ENCODE measurements around the gene MRPL36. TPM values are rescaled to one million over a fixed set of nuclear protein-coding genes. Genes with fewer than 3 reads are reported as not detected.
A peak's percentile ranks its signal among the peaks of the same experiment; 100 is the strongest.

Gene MRPL36
- total RNA-seq, 1 experiment from 2014 or later = 61.2 TPM

DNA sequence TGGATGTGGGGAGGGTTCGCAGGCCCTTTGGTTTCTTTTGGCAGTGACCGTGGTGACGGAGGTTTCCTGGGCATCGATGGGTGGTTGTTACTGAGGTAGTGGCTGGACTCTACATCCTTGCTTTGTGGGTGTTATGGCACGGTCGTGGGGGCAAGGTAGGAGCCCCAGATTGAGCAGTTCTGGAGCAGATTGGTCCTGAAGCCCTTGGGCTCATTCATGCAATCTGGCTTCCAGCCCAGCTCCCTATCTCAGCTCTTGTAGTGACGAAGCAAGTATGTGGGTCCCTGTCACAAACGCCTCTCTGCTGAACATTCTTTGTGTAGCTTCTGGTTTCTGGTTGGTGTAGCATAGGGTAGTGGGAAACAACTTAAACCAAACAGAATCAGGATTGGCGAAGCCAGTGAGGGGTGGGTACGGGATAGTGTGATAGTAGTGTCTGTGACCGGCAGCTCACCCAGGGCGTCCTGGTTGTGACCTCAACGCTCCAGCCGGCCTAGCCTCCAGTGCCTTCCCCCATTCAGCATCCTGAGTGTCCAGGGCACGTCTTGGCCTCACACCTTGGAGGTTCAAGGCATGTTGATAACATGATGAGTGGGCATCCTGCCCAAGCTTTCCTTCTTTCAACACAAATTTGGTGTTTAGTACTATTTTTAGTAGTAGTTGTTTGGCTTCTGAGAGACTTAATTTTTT, 4.5 kb upstream of the MRPL36 start:
- no peak for TF ChIP-seq GABPB1 (CRISPR knock-in tag; IDR thresholded peaks at IDR 0.05)
- no peaks in the 10 kb centered on the region for H3K9me3 Mint-ChIP-seq
- DNase-seq (ENCODE audit: low spot score) = no peak
- H3K27me3 Mint-ChIP-seq (ENCODE audit: low read depth) = no peaks in the 10 kb centered on the region
- H3K36me3 Mint-ChIP-seq = peaks cover 55% of the 10 kb centered on the region
- peaks cover 13% of the 10 kb centered on the region for H3K4me1 Mint-ChIP-seq
- ATAC-seq = no peak
- no peak overlapping the region for H3K27ac Mint-ChIP-seq
- no peak overlapping the region for H3K4me3 Mint-ChIP-seq
- ChIA-PET CTCF (no interaction called here), POLR2A (interaction anchor here (1.0 kb wide), 1 partner anchor 23 kb away, joined by 4 read pairs; no protein-coding TSS in a partner anchor)

DNA sequence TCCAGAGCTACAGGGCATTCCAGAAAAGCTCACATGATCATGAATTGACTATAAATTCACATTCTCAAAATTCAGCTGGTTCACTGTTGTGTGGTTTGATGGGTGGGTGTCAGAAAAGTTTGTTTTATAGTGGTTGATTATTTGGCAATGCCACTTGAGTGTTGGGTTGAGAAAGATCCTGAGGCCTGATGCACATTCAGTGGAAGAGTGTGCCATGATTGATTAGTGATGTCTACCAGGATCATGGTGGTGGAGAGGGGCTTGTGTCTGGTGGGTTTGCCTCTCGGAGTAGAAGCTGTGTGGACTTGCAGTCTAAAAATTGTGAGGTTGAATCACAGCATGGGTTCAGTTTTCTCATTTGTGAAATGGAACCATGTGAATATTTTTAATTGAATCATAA, 3.6 kb upstream of the MRPL36 start:
- Mint-ChIP-seq H3K27me3 (ENCODE audit: low read depth) (no peaks in the 10 kb centered on the region), H3K36me3 (peaks cover 57% of the 10 kb centered on the region), H3K27ac (peak overlapping the region; percentile 31), H3K4me1 (peaks cover 17% of the 10 kb centered on the region), H3K4me3 (peak overlapping the region; percentile 36), H3K9me3 (no peaks in the 10 kb centered on the region)
- ATAC-seq (no peak), DNase-seq (ENCODE audit: low spot score) (no peak)
- CTCF ChIA-PET = no interaction called here
- TF ChIP-seq NFATC4 (CRISPR knock-in tag; IDR thresholded peaks at IDR 0.05) (no peak), ETV6 (CRISPR knock-in tag; IDR thresholded peaks at IDR 0.05) (no peak)
- TF ChIP-seq, protein P1, sequence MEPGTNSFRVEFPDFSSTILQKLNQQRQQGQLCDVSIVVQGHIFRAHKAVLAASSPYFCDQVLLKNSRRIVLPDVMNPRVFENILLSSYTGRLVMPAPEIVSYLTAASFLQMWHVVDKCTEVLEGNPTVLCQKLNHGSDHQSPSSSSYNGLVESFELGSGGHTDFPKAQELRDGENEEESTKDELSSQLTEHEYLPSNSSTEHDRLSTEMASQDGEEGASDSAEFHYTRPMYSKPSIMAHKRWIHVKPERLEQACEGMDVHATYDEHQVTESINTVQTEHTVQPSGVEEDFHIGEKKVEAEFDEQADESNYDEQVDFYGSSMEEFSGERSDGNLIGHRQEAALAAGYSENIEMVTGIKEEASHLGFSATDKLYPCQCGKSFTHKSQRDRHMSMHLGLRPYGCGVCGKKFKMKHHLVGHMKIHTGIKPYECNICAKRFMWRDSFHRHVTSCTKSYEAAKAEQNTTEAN (CRISPR knock-in tag; IDR thresholded peaks at IDR 0.05) = no peak
- TF ChIP-seq, protein P2, sequence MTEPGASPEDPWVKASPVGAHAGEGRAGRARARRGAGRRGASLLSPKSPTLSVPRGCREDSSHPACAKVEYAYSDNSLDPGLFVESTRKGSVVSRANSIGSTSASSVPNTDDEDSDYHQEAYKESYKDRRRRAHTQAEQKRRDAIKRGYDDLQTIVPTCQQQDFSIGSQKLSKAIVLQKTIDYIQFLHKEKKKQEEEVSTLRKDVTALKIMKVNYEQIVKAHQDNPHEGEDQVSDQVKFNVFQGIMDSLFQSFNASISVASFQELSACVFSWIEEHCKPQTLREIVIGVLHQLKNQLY (CRISPR knock-in tag; IDR thresholded peaks at IDR 0.05) = no peak
- POLR2A ChIA-PET = no interaction called here

DNA sequence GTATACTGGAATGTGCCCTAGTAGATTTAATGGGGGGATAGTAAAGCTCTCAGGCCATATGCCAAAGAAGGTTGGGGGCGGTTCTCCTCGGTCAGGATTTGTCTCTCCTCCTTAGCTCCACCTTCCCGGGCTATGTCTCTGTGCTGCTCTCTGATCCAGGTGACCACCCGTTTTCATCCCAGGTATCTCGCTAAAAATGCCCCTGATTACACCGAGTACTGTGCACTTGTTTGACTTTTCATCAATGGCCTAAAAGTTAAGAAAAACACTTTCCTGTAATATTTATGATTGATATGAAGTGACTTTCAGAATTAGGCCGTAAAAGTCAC, 2.3 kb upstream of the MRPL36 start:
- TF ChIP-seq, protein P3, sequence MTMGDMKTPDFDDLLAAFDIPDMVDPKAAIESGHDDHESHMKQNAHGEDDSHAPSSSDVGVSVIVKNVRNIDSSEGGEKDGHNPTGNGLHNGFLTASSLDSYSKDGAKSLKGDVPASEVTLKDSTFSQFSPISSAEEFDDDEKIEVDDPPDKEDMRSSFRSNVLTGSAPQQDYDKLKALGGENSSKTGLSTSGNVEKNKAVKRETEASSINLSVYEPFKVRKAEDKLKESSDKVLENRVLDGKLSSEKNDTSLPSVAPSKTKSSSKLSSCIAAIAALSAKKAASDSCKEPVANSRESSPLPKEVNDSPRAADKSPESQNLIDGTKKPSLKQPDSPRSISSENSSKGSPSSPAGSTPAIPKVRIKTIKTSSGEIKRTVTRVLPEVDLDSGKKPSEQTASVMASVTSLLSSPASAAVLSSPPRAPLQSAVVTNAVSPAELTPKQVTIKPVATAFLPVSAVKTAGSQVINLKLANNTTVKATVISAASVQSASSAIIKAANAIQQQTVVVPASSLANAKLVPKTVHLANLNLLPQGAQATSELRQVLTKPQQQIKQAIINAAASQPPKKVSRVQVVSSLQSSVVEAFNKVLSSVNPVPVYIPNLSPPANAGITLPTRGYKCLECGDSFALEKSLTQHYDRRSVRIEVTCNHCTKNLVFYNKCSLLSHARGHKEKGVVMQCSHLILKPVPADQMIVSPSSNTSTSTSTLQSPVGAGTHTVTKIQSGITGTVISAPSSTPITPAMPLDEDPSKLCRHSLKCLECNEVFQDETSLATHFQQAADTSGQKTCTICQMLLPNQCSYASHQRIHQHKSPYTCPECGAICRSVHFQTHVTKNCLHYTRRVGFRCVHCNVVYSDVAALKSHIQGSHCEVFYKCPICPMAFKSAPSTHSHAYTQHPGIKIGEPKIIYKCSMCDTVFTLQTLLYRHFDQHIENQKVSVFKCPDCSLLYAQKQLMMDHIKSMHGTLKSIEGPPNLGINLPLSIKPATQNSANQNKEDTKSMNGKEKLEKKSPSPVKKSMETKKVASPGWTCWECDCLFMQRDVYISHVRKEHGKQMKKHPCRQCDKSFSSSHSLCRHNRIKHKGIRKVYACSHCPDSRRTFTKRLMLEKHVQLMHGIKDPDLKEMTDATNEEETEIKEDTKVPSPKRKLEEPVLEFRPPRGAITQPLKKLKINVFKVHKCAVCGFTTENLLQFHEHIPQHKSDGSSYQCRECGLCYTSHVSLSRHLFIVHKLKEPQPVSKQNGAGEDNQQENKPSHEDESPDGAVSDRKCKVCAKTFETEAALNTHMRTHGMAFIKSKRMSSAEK (CRISPR knock-in tag; IDR thresholded peaks at IDR 0.05; ENCODE audit: borderline replicate concordance) = no peak
- TF ChIP-seq ZNF138 (CRISPR knock-in tag; conservative IDR thresholded peaks at IDR 0.05) (no peak), CREB1 (CRISPR knock-in tag; IDR thresholded peaks at IDR 0.05) (no peak), TEAD4 (CRISPR knock-in tag; IDR thresholded peaks at IDR 0.05) (no peak), RORB (CRISPR knock-in tag; IDR thresholded peaks at IDR 0.05) (no peak), TP53 (CRISPR knock-in tag; IDR thresholded peaks at IDR 0.05) (no peak), ZNF423 (CRISPR knock-in tag; IDR thresholded peaks at IDR 0.05) (no peak)
- TF ChIP-seq, protein P4, sequence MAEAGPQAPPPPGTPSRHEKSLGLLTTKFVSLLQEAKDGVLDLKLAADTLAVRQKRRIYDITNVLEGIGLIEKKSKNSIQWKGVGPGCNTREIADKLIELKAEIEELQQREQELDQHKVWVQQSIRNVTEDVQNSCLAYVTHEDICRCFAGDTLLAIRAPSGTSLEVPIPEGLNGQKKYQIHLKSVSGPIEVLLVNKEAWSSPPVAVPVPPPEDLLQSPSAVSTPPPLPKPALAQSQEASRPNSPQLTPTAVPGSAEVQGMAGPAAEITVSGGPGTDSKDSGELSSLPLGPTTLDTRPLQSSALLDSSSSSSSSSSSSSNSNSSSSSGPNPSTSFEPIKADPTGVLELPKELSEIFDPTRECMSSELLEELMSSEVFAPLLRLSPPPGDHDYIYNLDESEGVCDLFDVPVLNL (CRISPR knock-in tag; IDR thresholded peaks at IDR 0.05; ENCODE audit: borderline replicate concordance, low read depth) = no peak
- TF ChIP-seq, protein P5, sequence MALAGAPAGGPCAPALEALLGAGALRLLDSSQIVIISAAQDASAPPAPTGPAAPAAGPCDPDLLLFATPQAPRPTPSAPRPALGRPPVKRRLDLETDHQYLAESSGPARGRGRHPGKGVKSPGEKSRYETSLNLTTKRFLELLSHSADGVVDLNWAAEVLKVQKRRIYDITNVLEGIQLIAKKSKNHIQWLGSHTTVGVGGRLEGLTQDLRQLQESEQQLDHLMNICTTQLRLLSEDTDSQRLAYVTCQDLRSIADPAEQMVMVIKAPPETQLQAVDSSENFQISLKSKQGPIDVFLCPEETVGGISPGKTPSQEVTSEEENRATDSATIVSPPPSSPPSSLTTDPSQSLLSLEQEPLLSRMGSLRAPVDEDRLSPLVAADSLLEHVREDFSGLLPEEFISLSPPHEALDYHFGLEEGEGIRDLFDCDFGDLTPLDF (CRISPR knock-in tag; IDR thresholded peaks at IDR 0.05) = no peak
- TF ChIP-seq, protein P2 (CRISPR knock-in tag; IDR thresholded peaks at IDR 0.05) = no peak
- TF ChIP-seq, protein P6, sequence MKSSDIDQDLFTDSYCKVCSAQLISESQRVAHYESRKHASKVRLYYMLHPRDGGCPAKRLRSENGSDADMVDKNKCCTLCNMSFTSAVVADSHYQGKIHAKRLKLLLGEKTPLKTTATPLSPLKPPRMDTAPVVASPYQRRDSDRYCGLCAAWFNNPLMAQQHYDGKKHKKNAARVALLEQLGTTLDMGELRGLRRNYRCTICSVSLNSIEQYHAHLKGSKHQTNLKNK (CRISPR knock-in tag; IDR thresholded peaks at IDR 0.05) = no peak
- TF ChIP-seq, protein P7, sequence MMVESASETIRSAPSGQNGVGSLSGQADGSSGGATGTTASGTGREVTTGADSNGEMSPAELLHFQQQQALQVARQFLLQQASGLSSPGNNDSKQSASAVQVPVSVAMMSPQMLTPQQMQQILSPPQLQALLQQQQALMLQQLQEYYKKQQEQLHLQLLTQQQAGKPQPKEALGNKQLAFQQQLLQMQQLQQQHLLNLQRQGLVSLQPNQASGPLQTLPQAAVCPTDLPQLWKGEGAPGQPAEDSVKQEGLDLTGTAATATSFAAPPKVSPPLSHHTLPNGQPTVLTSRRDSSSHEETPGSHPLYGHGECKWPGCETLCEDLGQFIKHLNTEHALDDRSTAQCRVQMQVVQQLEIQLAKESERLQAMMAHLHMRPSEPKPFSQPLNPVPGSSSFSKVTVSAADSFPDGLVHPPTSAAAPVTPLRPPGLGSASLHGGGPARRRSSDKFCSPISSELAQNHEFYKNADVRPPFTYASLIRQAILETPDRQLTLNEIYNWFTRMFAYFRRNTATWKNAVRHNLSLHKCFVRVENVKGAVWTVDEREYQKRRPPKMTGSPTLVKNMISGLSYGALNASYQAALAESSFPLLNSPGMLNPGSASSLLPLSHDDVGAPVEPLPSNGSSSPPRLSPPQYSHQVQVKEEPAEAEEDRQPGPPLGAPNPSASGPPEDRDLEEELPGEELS (CRISPR knock-in tag; IDR thresholded peaks at IDR 0.05) = no peak
- Mint-ChIP-seq H3K4me1 (peaks cover 18% of the 10 kb centered on the region), H3K27ac (peak overlapping the region; percentile 91), H3K4me3 (peak overlapping the region; percentile 99), H3K36me3 (peaks cover 56% of the 10 kb centered on the region), H3K27me3 (ENCODE audit: low read depth) (no peaks in the 10 kb centered on the region), H3K9me3 (no peaks in the 10 kb centered on the region)
- DNase-seq (ENCODE audit: low spot score) (no peak), ATAC-seq (peak; percentile 49)
- ChIA-PET CTCF (interaction anchor here (0.8 to 2.0 kb wide), 2 partner anchors 38 to 135 kb away, joined by 3 to 15 read pairs; no protein-coding TSS in a partner anchor), POLR2A (no interaction called here)
